ENCODE results near the gene PGAM4. TPM values are rescaled to one million over a fixed set of nuclear protein-coding genes. Genes with fewer than 3 reads are reported as not detected.
A peak's percentile ranks its signal among the peaks of the same experiment; 100 is the strongest.

PGAM4 gene
- polyA plus RNA-seq (2012; rRNA removed) = not detected in 2 replicates
- polyA plus RNA-seq (2012; cell fraction: cytosol; rRNA removed) = 0.04 TPM in 1 of 2 replicates, not detected in the other
- not detected in 2 replicates for polyA plus RNA-seq (2012; cell fraction: nucleus; rRNA removed)

- Histone ChIP-seq H3K4me3 (ENCODE audit: low read depth in 2 of 2, low read length in 1 of 2) (no peak within 1 kb of the TSS), H3K36me3 (replicated peaks in 1 of 2; ENCODE audit: control insufficient read depth in 1 of 2, insufficient read depth in 2 of 2, low read length in 1 of 2) (no peaks in the 10 kb centered on the region), H2AFZ (ENCODE audit: low read depth) (no peak within 1 kb of the TSS), H3K4me2 (no peak within 1 kb of the TSS), H3K9ac (no peak within 1 kb of the TSS), H3F3A (replicated peaks; ENCODE audit: insufficient read depth) (no peaks in the 10 kb centered on the region), H4K20me1 (ENCODE audit: insufficient read depth) (no peaks in the 10 kb centered on the region; the same call in 1 of the 2 replicates), H3K27ac (ENCODE audit: low read depth in 2 of 2, low read length in 1 of 2) (no peak within 1 kb of the TSS), H3K79me2 (ENCODE audit: insufficient read depth) (no peaks in the 10 kb centered on the region), H3K9me3 (no peaks in the 10 kb centered on the region), H3K27me3 (ENCODE audit: insufficient read depth) (no peaks in the 10 kb centered on the region), H3K4me1 (ENCODE audit: control insufficient read depth in 1 of 2, insufficient read depth in 2 of 2, low read depth in 1 of 2, low read length in 1 of 2) (no peaks in the 10 kb centered on the region), H3K9me2 (no peaks in the 10 kb centered on the region)
- TF ChIP-seq RFX5 (IDR thresholded peaks at IDR 0.05; ENCODE audit: low read length) (no peak), MEF2A (IDR thresholded peaks at IDR 0.05; ENCODE audit: borderline replicate concordance, low read depth) (no peak), FOXM1 (IDR thresholded peaks at IDR 0.05; ENCODE audit: low read depth) (no peak), POLR2AphosphoS5 (IDR thresholded peaks at IDR 0.05; ENCODE audit: low read depth, low read length) (no peak), TAF1 (IDR thresholded peaks at IDR 0.05; ENCODE audit: borderline replicate concordance, low read depth, low read length) (no peak)
- ChIA-PET POLR2A (no interaction called here), CTCF (no interaction called here)
- no peak for DNase-seq
- 89% methylated on average over 11 of the region's 13 CpGs for WGBS (ENCODE audit: low lambda C conversion rate)
Measured at GRCh38 chrX:77969538-77969937, at the start of gene PGAM4. Gene PGAM4 (minus strand): TSS chrX:77969638. CDS start chrX:77969638, 0 bp downstream.

GRCh38 chrX:78011846-78012245 is 42.4 kb upstream of the PGAM4 start:
- H3K27me3 ChIP-seq (ENCODE audit: insufficient read depth) = no peaks in the 10 kb centered on the region
- H3K9ac ChIP-seq = no peak overlapping the region
- no peaks in the 10 kb centered on the region for H3K9me3 ChIP-seq
- H3K4me1 ChIP-seq (ENCODE audit: control insufficient read depth in 1 of 2, insufficient read depth in 2 of 2, low read depth in 1 of 2, low read length in 1 of 2) = no peaks in the 10 kb centered on the region
- H3K9me2 ChIP-seq = no peaks in the 10 kb centered on the region
- H3K36me3 ChIP-seq (replicated peaks in 1 of 2; ENCODE audit: control insufficient read depth in 1 of 2, insufficient read depth in 2 of 2, low read length in 1 of 2) = no peaks in the 10 kb centered on the region
- H3K79me2 ChIP-seq (ENCODE audit: insufficient read depth) = no peaks in the 10 kb centered on the region
- TF ChIP-seq RAD21 (IDR thresholded peaks at IDR 0.05; ENCODE audit: low read length) (no peak), USF2 (IDR thresholded peaks at IDR 0.05; ENCODE audit: borderline replicate concordance, low read depth, low read length) (no peak), SIN3A (IDR thresholded peaks at IDR 0.05; ENCODE audit: borderline replicate concordance, low read depth, low read length) (no peak), FOXM1 (IDR thresholded peaks at IDR 0.05; ENCODE audit: low read depth) (no peak), POLR2AphosphoS5 (IDR thresholded peaks at IDR 0.05; ENCODE audit: low read depth, low read length) (no peak), NRF1 (IDR thresholded peaks at IDR 0.05; ENCODE audit: low read depth, low read length) (no peak)
- DNase-seq = no peak
- no peaks in the 10 kb centered on the region for H4K20me1 ChIP-seq (ENCODE audit: insufficient read depth)
- H3K27ac ChIP-seq (ENCODE audit: low read depth in 2 of 2, low read length in 1 of 2) = no peak overlapping the region
- POLR2A ChIA-PET = no interaction called here
- CTCF ChIA-PET = interaction anchor here (1.1 to 3.1 kb wide), 4 partner anchors 13 to 36 kb away, joined by 3 to 12 read pairs (median 6); no protein-coding TSS in a partner anchor
- H3F3A ChIP-seq (replicated peaks; ENCODE audit: insufficient read depth) = no peaks in the 10 kb centered on the region
- H3K4me3 ChIP-seq (ENCODE audit: low read depth in 2 of 2, low read length in 1 of 2) = no peak overlapping the region
- WGBS (ENCODE audit: low lambda C conversion rate) = 58% methylated on average over 1 of the region's 1 CpG
- H2AFZ ChIP-seq (ENCODE audit: low read depth) = no peak overlapping the region
- H3K4me2 ChIP-seq = no peak overlapping the region

- TF ChIP-seq USF1 (IDR thresholded peaks at IDR 0.05; ENCODE audit: borderline replicate concordance, low read depth) (no peak), POLR2AphosphoS5 (IDR thresholded peaks at IDR 0.05; ENCODE audit: low read depth, low read length) (no peak)
- Histone ChIP-seq H3F3A (replicated peaks; ENCODE audit: insufficient read depth) (no peaks in the 10 kb centered on the region), H3K27me3 (ENCODE audit: insufficient read depth) (no peaks in the 10 kb centered on the region; the same call in 1 of the 2 replicates), H3K4me3 (ENCODE audit: low read depth in 2 of 2, low read length in 1 of 2) (no peak overlapping the region), H2AFZ (ENCODE audit: low read depth) (no peak overlapping the region), H3K9ac (no peak overlapping the region), H3K27ac (ENCODE audit: low read depth in 2 of 2, low read length in 1 of 2) (peak overlapping the region in 1 of 2 experiments; percentile 31; a peak in 1 of 4 replicates), H3K4me2 (no peak overlapping the region), H4K20me1 (ENCODE audit: insufficient read depth) (no peaks in the 10 kb centered on the region), H3K4me1 (ENCODE audit: control insufficient read depth in 1 of 2, insufficient read depth in 2 of 2, low read depth in 1 of 2, low read length in 1 of 2) (peaks cover 0 to 2% of the 10 kb centered on the region in 2 experiments; a peak in 2 of 4 replicates), H3K9me3 (no peaks in the 10 kb centered on the region), H3K79me2 (ENCODE audit: insufficient read depth) (no peaks in the 10 kb centered on the region), H3K36me3 (replicated peaks in 1 of 2; ENCODE audit: control insufficient read depth in 1 of 2, insufficient read depth in 2 of 2, low read length in 1 of 2) (no peaks in the 10 kb centered on the region), H3K9me2 (no peaks in the 10 kb centered on the region)
- 50% methylated on average over 4 of the region's 4 CpGs for WGBS (ENCODE audit: low lambda C conversion rate)
- ChIA-PET POLR2A (no interaction called here), CTCF (no interaction called here)
- no peak for DNase-seq
Measured at GRCh38 chrX:77979870-77980269, 10.4 kb upstream of the PGAM4 start.
